Gastrocnemius medialis (tissue), 4 donors: ENCODE measurements around the gene MLXIP.

Experiments
- CTCF ChIP-seq, 5 experiments: fragments of 450-650 bp in 3 of 5; fragments of 200-600 bp in 2 of 5; sonication (generic) in 2 of 5; IDR thresholded peaks in 4 of 5; conservative IDR thresholded peaks in 1 of 5; 1 replicate in 4 of 5; 2 replicates in 1 of 5; pipeline ENCODE4 v1.5.1; 2016 to 2019; ENCODE audit warnings: antibody characterized with exemption in 5 of 5, mild to moderate bottlenecking in 3 of 5, moderate library complexity in 3 of 5
- POLR2A ChIP-seq, 2 donors: fragments of 450-650 bp; IDR thresholded peaks; one replicate each; pipeline ENCODE4 v1.6.1; 2017; ENCODE audit warnings: antibody characterized with exemption in 2 of 2, mild to moderate bottlenecking in 2 of 2, moderate library complexity in 2 of 2

DNA sequence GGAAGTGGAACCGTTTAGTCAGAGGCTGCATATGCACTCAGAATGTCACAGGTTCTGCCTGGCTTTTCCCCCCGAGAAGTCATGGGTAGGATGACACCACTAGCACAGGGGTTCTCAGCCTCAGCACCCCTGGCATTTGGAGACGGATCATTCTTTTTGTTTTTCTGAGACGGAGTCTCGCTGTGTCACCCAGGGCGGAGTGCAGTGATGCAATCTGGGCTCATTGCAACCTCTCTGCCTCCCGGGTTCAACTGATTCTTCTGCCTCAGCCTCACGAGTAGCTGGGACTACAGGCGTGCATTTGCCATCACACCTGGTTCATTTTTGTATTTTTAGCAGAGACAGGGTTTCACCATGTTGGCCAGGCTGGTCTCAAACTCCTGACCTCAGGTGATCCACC is 28.7 kb upstream of the MLXIP start:
- no peak for TF ChIP-seq POLR2A (IDR thresholded peaks at IDR 0.05)
- no peak for TF ChIP-seq CTCF (IDR thresholded peaks at IDR 0.05 in 4 of 5, conservative IDR thresholded peaks at IDR 0.05 in 1 of 5)
